ENCODE results near the gene MAST1. TPM values are rescaled to one million over a fixed set of nuclear protein-coding genes. Genes with fewer than 3 reads are reported as not detected.
"Not testable (repeated sequence)": the region's sequence is repeated elsewhere in the genome, so short reads cannot be mapped to it uniquely, and the experiment has no call there.

Gene MAST1
- total RNA-seq, 4 donors from 2014 or later = 0.56 TPM; not detected in 3

DNA sequence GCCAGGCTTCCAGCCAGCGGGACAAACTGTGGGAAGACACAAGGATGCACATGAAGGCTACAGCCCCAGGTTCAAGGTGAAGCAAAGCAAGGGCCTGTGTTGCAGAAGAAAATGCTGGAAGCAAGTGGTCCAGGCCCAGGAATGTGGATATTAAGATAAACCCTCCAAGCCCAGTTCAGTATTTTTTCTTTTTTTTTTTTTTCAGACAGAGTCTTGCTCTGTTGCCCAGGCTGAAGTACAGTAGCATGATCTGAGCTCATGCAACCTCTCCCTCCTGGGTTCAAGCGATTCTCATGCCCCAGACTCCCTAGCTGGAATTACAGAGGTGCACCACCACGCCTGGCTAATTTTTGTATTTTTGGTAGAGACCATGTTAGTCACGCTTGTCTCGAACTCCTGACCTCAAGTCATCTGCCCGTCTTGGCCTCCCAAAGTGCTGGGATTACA is 41.2 kb upstream of the MAST1 start:
- WGBS, 2 donors = 88 to 95% methylated on average over 6 of the region's 6 CpGs
- no peaks in the 10 kb centered on the region for H3K27me3 ChIP-seq
- H3K9me3 ChIP-seq = no peaks in the 10 kb centered on the region
- intact Hi-C loops (cut with DNase I) = loop anchor here (2.0 to 5.0 kb wide), 2 partner anchors 20 to 35 kb away; no protein-coding TSS in a partner anchor
- H3K27ac ChIP-seq = no peak overlapping the region
- DNase-seq = no peak
- peaks cover 0 to 11% of the 10 kb centered on the region in 2 donors for H3K36me3 ChIP-seq
- TF ChIP-seq POLR2A (IDR thresholded peaks at IDR 0.05) = no peak
- TF ChIP-seq, protein P1, sequence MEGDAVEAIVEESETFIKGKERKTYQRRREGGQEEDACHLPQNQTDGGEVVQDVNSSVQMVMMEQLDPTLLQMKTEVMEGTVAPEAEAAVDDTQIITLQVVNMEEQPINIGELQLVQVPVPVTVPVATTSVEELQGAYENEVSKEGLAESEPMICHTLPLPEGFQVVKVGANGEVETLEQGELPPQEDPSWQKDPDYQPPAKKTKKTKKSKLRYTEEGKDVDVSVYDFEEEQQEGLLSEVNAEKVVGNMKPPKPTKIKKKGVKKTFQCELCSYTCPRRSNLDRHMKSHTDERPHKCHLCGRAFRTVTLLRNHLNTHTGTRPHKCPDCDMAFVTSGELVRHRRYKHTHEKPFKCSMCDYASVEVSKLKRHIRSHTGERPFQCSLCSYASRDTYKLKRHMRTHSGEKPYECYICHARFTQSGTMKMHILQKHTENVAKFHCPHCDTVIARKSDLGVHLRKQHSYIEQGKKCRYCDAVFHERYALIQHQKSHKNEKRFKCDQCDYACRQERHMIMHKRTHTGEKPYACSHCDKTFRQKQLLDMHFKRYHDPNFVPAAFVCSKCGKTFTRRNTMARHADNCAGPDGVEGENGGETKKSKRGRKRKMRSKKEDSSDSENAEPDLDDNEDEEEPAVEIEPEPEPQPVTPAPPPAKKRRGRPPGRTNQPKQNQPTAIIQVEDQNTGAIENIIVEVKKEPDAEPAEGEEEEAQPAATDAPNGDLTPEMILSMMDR (IDR thresholded peaks at IDR 0.05) = no peak
- H3K4me3 ChIP-seq (replicated peaks in 1 of 3) = no peak overlapping the region
- peaks cover 15 to 31% of the 10 kb centered on the region in 2 donors for H3K4me1 ChIP-seq

DNA sequence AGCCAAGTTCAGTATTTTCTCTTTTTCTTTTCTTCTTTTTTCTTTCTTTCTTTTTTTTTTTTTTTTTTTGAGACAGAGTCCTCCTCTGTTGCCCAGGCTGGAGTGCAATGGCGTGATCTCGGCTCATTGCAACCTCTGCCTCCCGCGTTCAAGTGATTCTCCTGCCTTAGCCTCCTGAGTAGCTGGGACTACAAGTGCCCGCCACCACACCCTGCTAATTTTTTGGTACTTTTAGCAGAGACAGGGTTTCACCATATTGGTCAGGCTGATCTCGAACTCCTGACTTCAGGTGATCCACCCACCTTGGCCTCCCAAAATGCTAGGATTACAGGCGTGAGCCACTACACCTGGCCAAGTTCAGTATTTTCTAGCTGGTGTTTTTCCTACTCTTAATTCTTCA is 40.7 kb upstream of the MAST1 start:
- not testable (repeated sequence) for H3K4me3 ChIP-seq (replicated peaks in 1 of 3); H3K36me3 ChIP-seq; H3K9me3 ChIP-seq; H3K27me3 ChIP-seq; DNase-seq; H3K27ac ChIP-seq
- 94 to 98% methylated on average over 7 of the region's 7 CpGs for WGBS, 2 donors
- intact Hi-C loops (cut with DNase I) = loop anchor here (2.0 to 5.0 kb wide), 2 partner anchors 21 to 35 kb away; no protein-coding TSS in a partner anchor
- H3K4me1 ChIP-seq = peaks cover 18 to 35% of the 10 kb centered on the region in 2 donors

DNA sequence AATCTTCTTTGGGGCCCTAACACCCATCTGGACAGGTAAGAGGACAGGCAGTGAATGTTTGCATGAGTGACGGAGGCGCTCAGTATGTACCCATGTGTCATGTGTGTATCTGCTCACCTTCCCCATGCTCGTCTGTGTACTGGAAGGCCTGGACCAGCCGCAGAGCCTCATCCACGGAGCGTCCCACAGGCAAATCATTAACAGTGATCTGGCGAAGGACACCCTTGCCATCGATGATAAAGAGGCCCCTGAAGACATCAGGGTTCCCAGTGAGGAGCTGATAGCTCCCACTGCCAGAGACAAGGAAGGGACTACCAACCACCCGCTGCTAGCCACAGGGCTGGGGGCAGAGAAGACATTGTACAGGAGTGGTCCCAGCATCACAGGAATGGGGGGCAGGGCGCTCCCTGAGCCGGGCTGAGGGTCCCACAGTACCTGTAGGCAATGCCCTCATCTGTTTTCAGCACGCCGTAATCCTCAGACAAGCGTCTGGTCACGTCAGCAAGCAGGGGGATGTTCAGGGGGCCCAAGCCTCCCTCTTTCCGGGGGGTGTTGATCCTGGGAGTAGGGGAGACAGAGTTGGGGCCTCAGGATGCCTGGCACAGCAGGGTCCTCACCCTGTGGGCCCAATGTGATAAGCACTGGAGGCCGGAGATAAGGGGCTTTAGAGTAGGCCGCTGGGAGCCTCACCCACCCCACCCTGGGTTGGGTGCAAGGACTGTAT is 38.4 kb upstream of the MAST1 start:
- TF ChIP-seq, protein P1 (IDR thresholded peaks at IDR 0.05) = no peak
- TF ChIP-seq POLR2A (IDR thresholded peaks at IDR 0.05) = no peak
- Histone ChIP-seq H3K27ac (no peak overlapping the region), H3K36me3 (no peaks in the 10 kb centered on the region), H3K9me3 (no peaks in the 10 kb centered on the region), H3K4me1 (peaks cover 18 to 26% of the 10 kb centered on the region in 2 donors), H3K27me3 (no peaks in the 10 kb centered on the region), H3K4me3 (replicated peaks in 1 of 3) (no peak overlapping the region)
- DNase-seq = no peak
- intact Hi-C loops (cut with DNase I) = loop anchor here (5.0 kb wide), 1 partner anchor 38 kb away; no protein-coding TSS in a partner anchor
- 91 to 95% methylated on average over 16 to 17 of the region's 18 CpGs for WGBS, 2 donors

DNA sequence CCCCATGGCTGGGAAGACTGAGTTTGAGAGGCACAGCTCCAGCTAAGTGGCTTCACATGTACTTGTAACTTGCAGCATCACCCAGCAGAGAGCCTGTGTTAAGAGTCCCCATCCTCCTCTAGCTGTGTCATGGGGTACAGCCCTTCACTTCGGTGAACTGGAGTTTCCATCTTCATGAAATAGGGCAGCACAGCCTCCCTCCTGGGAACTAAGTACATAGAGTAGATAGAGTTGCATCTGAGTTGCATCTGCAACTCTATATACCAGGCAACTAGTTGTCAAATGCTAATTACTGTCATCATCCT is 37.9 kb upstream of the MAST1 start:
- peaks cover 18 to 22% of the 10 kb centered on the region in 2 donors for H3K4me1 ChIP-seq
- H3K4me3 ChIP-seq (replicated peaks in 1 of 3) = no peak overlapping the region
- DNase-seq = no peak
- H3K27ac ChIP-seq = peak overlapping the region in 1 of 3 donors; percentile 35
- no peaks in the 10 kb centered on the region for H3K36me3 ChIP-seq
- H3K9me3 ChIP-seq = no peaks in the 10 kb centered on the region
- intact Hi-C loops (cut with DNase I) = no loop called here
- WGBS, 2 donors = 71 to 75% methylated on average over 1 of the region's 1 CpG
- H3K27me3 ChIP-seq = no peaks in the 10 kb centered on the region
- TF ChIP-seq, protein P1 (IDR thresholded peaks at IDR 0.05) = no peak
- TF ChIP-seq POLR2A (IDR thresholded peaks at IDR 0.05) = no peak

DNA sequence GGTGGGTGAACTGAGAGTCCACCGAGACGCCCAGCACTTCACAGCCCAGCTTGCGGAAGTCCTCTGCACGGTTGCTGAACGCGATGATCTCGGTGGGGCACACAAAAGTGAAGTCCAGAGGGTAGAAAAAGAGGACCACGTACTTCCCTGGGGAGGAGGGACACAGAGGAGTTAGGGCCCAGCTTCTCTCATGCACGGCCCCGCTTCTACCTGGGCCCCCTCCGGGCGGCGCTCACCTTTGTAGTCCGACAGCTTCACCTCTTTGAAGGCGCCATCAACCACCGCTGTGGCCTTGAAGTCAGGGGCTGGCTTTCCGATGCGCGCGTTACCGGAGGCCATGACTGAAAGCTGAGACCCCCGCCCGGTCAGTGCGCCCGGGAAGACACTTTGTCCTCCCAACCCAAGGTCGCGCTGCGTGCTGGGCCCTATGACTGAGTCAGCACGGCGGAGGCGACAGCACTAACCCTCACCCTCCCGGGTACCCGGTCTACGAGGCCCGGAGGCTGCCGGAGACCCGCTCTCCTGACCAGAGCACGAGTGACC is 37.3 kb upstream of the MAST1 start:
- Histone ChIP-seq H3K27ac (peak overlapping the region; percentile 35 to 56 (median 39)), H3K27me3 (no peaks in the 10 kb centered on the region), H3K4me1 (peaks cover 18 to 20% of the 10 kb centered on the region in 2 donors), H3K36me3 (no peaks in the 10 kb centered on the region), H3K9me3 (no peaks in the 10 kb centered on the region), H3K4me3 (replicated peaks in 1 of 3) (peak overlapping the region; percentile 58 to 97 (median 86))
- TF ChIP-seq, protein P1 (IDR thresholded peaks at IDR 0.05) = no peak
- TF ChIP-seq POLR2A (IDR thresholded peaks at IDR 0.05) = no peak
- WGBS, 2 donors = 3 to 12% methylated on average over 6 to 19 of the region's 38 CpGs
- DNase-seq = peak in 1 of 2 donors; percentile 26
- intact Hi-C loops (cut with DNase I) = no loop called here

All from thyroid gland (tissue), 4 donors.